Cortex of kidney (tissue), 1 donor: ENCODE results near the gene BBS12.

Experiments used
- DNase-seq: peaks from one replicate; lab custom pipeline; 2025; lab: John Stamatoyannopoulos, UW

Gene BBS12

GRCh38 chr4:122715221-122715620 is 17.3 kb upstream of the BBS12 start:
- DNase-seq, result no peak

GRCh38 chr4:122716825-122717448 is 15.6 kb upstream of the BBS12 start:
- no peak for DNase-seq

GRCh38 chr4:122718281-122718680 is 14.2 kb upstream of the BBS12 start:
- no peak for DNase-seq

GRCh38 chr4:122722256-122722655 is 10.2 kb upstream of the BBS12 start:
- no peak for DNase-seq

GRCh38 chr4:122728856-122729255 is 3.6 kb upstream of the BBS12 start:
- no peak for DNase-seq

GRCh38 chr4:122731676-122732075 is 828 bp upstream of the BBS12 start:
- no peak for DNase-seq

GRCh38 chr4:122733787-122734120 is 1.2 kb downstream of the BBS12 start:
- DNase-seq, result no peak

GRCh38 chr4:122739174-122739573 is 6.7 kb downstream of the BBS12 start:
- DNase-seq, result no peak

- no peak for DNase-seq
Measured at GRCh38 chr4:122742933-122743829, 10.7 kb downstream of the BBS12 start.

- no peak for DNase-seq
Measured at GRCh38 chr4:122744229-122744628, 11.7 kb downstream of the BBS12 start.

- no peak for DNase-seq
Measured at GRCh38 chr4:122746485-122746965, 14.0 kb downstream of the BBS12 start.

- no peak for DNase-seq
Measured at GRCh38 chr4:122747068-122747467, 14.6 kb downstream of the BBS12 start.

GRCh38 chr4:122747883-122748282 is 15.4 kb downstream of the BBS12 start:
- no peak for DNase-seq

GRCh38 chr4:122749704-122750454 is 17.4 kb downstream of the BBS12 start:
- DNase-seq, result no peak

GRCh38 chr4:122755675-122756074 is 23.2 kb downstream of the BBS12 start:
- no peak for DNase-seq

- DNase-seq, result no peak
Measured at GRCh38 chr4:122758033-122758432, 25.5 kb downstream of the BBS12 start.

GRCh38 chr4:122759639-122760310 is 27.3 kb downstream of the BBS12 start:
- no peak for DNase-seq

GRCh38 chr4:122762520-122762919 is 30.0 kb downstream of the BBS12 start:
- no peak for DNase-seq

GRCh38 chr4:122762966-122763716 is 30.6 kb downstream of the BBS12 start:
- DNase-seq, result no peak

GRCh38 chr4:122764071-122764820 is 31.7 kb downstream of the BBS12 start:
- no peak for DNase-seq

- no peak for DNase-seq
Measured at GRCh38 chr4:122764821-122765215, 32.3 kb downstream of the BBS12 start.
